Smooth muscle cell (in vitro differentiated cells): ENCODE data around the gene FZD10. TPM values are rescaled to one million over a fixed set of nuclear protein-coding genes. Genes with fewer than 3 reads are reported as not detected.

Experiments
- DNase-seq: peaks from one replicate; lab custom pipeline; 2025; ENCODE audit not compliant: unreplicated experiment; lab: John Stamatoyannopoulos, UW
- H2AFZ ChIP-seq: fragments of 200-600 bp; sonication (generic); 2 replicates; pipeline ENCODE4 v1.6.0; 2016; ENCODE audit warnings: antibody characterized with exemption, low read depth, mild to moderate bottlenecking
- H3F3A ChIP-seq: fragments of 200-600 bp; sonication (generic); 2 replicates; pipeline ENCODE4 v1.6.0; 2017; ENCODE audit warnings: antibody characterized with exemption, low read depth
- H3K27ac ChIP-seq: fragments of 200-600 bp; sonication (generic); 2 replicates; pipeline ENCODE4 v1.5.1; 2016; ENCODE audit warnings: low read depth, mild to moderate bottlenecking
- H3K27me3 ChIP-seq: fragments of 200-600 bp; sonication (generic); 2 replicates; pipeline ENCODE4 v1.6.1; 2016; ENCODE audit warnings: low read depth, mild to moderate bottlenecking
- H3K36me3 ChIP-seq: fragments of 200-600 bp; sonication (generic); 2 replicates; pipeline ENCODE4 v1.5.1; 2016; ENCODE audit warnings: low read depth
- H3K4me1 ChIP-seq: fragments of 200-600 bp; sonication (generic); 2 replicates; pipeline ENCODE4 v1.5.1; 2016; ENCODE audit warnings: low read depth
- H3K4me2 ChIP-seq: fragments of 200-600 bp; sonication (generic); 2 replicates; pipeline ENCODE4 v1.6.0; 2016; ENCODE audit warnings: mild to moderate bottlenecking
- H3K4me3 ChIP-seq: fragments of 200-600 bp; sonication (generic); 2 replicates; pipeline ENCODE4 v1.5.1; 2016; ENCODE audit warnings: mild to moderate bottlenecking
- H3K79me2 ChIP-seq: fragments of 200-600 bp; sonication (generic); 2 replicates; pipeline ENCODE4 v1.6.0; 2016; ENCODE audit warnings: low read depth, mild to moderate bottlenecking
- H3K9ac ChIP-seq: fragments of 200-600 bp; sonication (generic); 2 replicates; pipeline ENCODE4 v1.6.0; 2016; ENCODE audit warnings: low read depth
- H3K9me3 ChIP-seq: fragments of 200-600 bp; sonication (generic); replicated peaks from 2 replicates; pipeline ENCODE4 v1.5.1; 2016; ENCODE audit warnings: low read depth
- H4K20me1 ChIP-seq: fragments of 200-600 bp; sonication (generic); 2 replicates; pipeline ENCODE4 v1.6.0; 2016; ENCODE audit warnings: low read depth
- WGBS: methylation state at CpG from one replicate; pipeline ENCODE4 v1.1.7; 2016; ENCODE audit warnings: low lambda C conversion rate; 5-methylcytosine and 5-hydroxymethylcytosine counted together
- polyA plus RNA-seq: library from polyadenylated mRNA; unstranded; fragments of >200 nt; fragmentation: Nextera tagmentation; extraction: Ambion mirVana; gene quantifications from 2 replicates; pipeline ENCODE4 v1.2.1, GENCODE V29; 2016
- total RNA-seq: library from RNA; depleted of rRNA; stranded (reverse); fragments of >200 nt; gene quantifications from 2 replicates; pipeline ENCODE4 v1.2.3, GENCODE V29; 2014
- TF ChIP-seq, protein P1 (sequence below): fragments of 200-600 bp; sonication (generic); IDR thresholded peaks from 2 replicates; pipeline ENCODE4 v1.5.1; 2017; ENCODE audit warnings: borderline replicate concordance, mild to moderate bottlenecking, antibody characterized with exemption; ENCODE audit not compliant: insufficient read depth, poor library complexity, severe bottlenecking

FZD10 gene
- total and polyA plus RNA-seq, 2 experiments from 2014 or later, result 1.7 to 1.9 TPM

- TF ChIP-seq, protein P1, sequence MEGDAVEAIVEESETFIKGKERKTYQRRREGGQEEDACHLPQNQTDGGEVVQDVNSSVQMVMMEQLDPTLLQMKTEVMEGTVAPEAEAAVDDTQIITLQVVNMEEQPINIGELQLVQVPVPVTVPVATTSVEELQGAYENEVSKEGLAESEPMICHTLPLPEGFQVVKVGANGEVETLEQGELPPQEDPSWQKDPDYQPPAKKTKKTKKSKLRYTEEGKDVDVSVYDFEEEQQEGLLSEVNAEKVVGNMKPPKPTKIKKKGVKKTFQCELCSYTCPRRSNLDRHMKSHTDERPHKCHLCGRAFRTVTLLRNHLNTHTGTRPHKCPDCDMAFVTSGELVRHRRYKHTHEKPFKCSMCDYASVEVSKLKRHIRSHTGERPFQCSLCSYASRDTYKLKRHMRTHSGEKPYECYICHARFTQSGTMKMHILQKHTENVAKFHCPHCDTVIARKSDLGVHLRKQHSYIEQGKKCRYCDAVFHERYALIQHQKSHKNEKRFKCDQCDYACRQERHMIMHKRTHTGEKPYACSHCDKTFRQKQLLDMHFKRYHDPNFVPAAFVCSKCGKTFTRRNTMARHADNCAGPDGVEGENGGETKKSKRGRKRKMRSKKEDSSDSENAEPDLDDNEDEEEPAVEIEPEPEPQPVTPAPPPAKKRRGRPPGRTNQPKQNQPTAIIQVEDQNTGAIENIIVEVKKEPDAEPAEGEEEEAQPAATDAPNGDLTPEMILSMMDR, result no peak
- 79% methylated on average over 6 of the region's 6 CpGs for WGBS
- Histone ChIP-seq H2AFZ (no peak overlapping the region), H3K36me3 (no peaks in the 10 kb centered on the region), H4K20me1 (no peaks in the 10 kb centered on the region), H3K4me2 (peak overlapping the region; percentile 51), H3K4me1 (peaks cover 14% of the 10 kb centered on the region), H3K27me3 (no peaks in the 10 kb centered on the region), H3K27ac (no peak overlapping the region), H3K9ac (no peak overlapping the region), H3K4me3 (no peak overlapping the region), H3K9me3 (no peaks in the 10 kb centered on the region), H3K79me2 (no peaks in the 10 kb centered on the region), H3F3A (no peaks in the 10 kb centered on the region)
- no peak for DNase-seq
These were observed 45.5 kb upstream of the FZD10 start for GRCh38 chr12:130116791-130117190.

DNA sequence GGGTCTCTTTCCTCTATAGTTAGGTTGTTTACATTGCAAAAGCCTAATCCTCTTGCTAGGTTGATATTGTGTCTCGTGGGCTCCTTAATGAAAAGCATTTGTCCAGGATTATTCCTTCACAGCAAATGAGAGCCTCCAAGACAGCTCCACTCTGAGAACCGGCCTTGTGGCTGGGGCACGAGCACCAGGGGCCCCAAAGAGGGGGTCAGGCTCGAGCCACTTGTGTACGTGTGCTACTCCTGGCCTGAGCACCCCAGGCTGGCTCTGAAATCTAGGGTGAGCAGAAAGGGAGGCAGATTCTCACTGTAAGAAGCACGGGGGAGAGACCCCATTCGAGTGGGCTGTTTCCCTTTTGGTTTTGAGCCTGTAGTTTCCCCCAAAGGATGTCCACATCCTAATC lies 45.0 kb upstream of the FZD10 start:
- Histone ChIP-seq H4K20me1 (no peaks in the 10 kb centered on the region), H3K27ac (no peak overlapping the region), H3K9me3 (no peaks in the 10 kb centered on the region), H3K4me3 (no peak overlapping the region), H3F3A (no peaks in the 10 kb centered on the region), H3K27me3 (no peaks in the 10 kb centered on the region), H2AFZ (no peak overlapping the region), H3K79me2 (no peaks in the 10 kb centered on the region), H3K4me1 (peaks cover 14% of the 10 kb centered on the region), H3K4me2 (peak overlapping the region; percentile 51), H3K9ac (no peak overlapping the region), H3K36me3 (no peaks in the 10 kb centered on the region)
- no peak for DNase-seq
- 57% methylated on average over 7 of the region's 7 CpGs for WGBS
- TF ChIP-seq, protein P1, result no peak

DNA sequence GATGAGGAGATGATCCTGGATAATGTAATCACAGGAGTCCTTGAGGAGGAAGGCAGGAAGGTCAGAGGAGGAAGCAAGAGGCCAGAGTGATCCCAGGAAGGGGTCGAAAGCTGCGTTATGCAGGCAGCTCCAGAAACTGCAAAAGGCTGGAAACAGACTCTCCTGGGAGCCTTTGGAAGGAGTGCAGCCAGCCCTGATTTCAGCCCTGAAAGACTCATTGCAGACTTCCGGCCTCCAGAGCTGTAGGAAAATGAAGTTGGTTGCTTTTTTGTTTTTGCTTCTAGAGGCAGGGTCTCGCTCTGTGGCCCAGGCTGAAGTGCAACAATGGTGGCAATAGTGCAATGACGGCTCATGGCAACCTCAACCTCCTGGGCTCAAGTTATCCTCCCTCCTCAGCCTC lies 44.6 kb upstream of the FZD10 start:
- H3K4me2 ChIP-seq, result peak overlapping the region; percentile 51
- no peaks in the 10 kb centered on the region for H3K9me3 ChIP-seq
- TF ChIP-seq, protein P1, result no peak
- WGBS, result 84% methylated on average over 5 of the region's 5 CpGs
- peaks cover 14% of the 10 kb centered on the region for H3K4me1 ChIP-seq
- H3K9ac ChIP-seq, result no peak overlapping the region
- no peaks in the 10 kb centered on the region for H3F3A ChIP-seq
- no peaks in the 10 kb centered on the region for H3K27me3 ChIP-seq
- H4K20me1 ChIP-seq, result no peaks in the 10 kb centered on the region
- no peak overlapping the region for H3K27ac ChIP-seq
- no peaks in the 10 kb centered on the region for H3K36me3 ChIP-seq
- no peak overlapping the region for H2AFZ ChIP-seq
- H3K79me2 ChIP-seq, result no peaks in the 10 kb centered on the region
- no peak overlapping the region for H3K4me3 ChIP-seq
- no peak for DNase-seq

DNA sequence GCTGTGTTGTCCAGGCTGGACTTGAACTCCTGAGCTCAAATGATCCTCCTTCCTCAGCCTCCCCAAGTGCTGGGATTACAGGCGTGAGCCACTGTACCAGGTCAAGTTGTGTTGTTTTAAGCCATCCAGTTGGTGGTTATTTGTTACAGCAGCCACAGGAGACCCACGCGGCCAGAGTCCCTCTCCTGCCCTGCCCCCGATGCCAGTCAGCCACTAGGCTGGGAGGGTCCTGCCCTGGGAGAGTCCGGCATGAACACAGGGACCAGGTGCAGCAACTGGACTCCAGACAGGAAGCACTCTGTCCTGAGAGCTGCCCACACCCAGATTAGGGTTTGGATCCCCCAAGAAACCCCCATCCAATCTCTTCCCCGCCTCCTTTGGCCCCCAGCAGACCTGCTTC lies 44.1 kb upstream of the FZD10 start:
- no peak for DNase-seq
- no peaks in the 10 kb centered on the region for H3K79me2 ChIP-seq
- no peak overlapping the region for H2AFZ ChIP-seq
- H3K36me3 ChIP-seq, result no peaks in the 10 kb centered on the region
- no peak overlapping the region for H3K4me3 ChIP-seq
- WGBS, result 94% methylated on average over 6 of the region's 6 CpGs
- no peak overlapping the region for H3K9ac ChIP-seq
- no peak overlapping the region for H3K27ac ChIP-seq
- H3K27me3 ChIP-seq, result no peaks in the 10 kb centered on the region
- H4K20me1 ChIP-seq, result no peaks in the 10 kb centered on the region
- H3F3A ChIP-seq, result no peaks in the 10 kb centered on the region
- TF ChIP-seq, protein P1, result no peak
- H3K4me1 ChIP-seq, result peaks cover 14% of the 10 kb centered on the region
- H3K9me3 ChIP-seq, result no peaks in the 10 kb centered on the region
- H3K4me2 ChIP-seq, result no peak overlapping the region
